A549 (cell line): Measurements from ENCODE around the gene RPP30. TPM values are rescaled to one million over a fixed set of nuclear protein-coding genes. Genes with fewer than 3 reads are reported as not detected.
A peak's percentile ranks its signal among the peaks of the same experiment; 100 is the strongest.

ENCODE experiments used
- ATAC-seq, 2 experiments: fragments of 200-7000 bp in 1 of 2; fragments of >200 bp in 1 of 2; cut with Nextera tagmentation in 1 of 2; cut with Tn5 transposase in 1 of 2; 3 replicates each; pipeline versions ENCODE4 v1.8.0 to v1.9.1; 2018 to 2020; ENCODE audit warnings: mild to moderate bottlenecking in 1 of 2, moderate library complexity in 1 of 2
- CTCF ChIA-PET: fragments of 300-600 bp; sonication (Branson Sonifier 250); formaldehyde crosslinking; extraction: SDS; loops from one replicate; lab custom pipeline; 2021; ENCODE audit warnings: antibody characterized with exemption, inconsistent platforms; lab: Yijun Ruan, JAX
- POLR2A ChIA-PET: fragments of 350-600 bp; formaldehyde crosslinking; extraction: SDS; loops from one replicate; lab custom pipeline; 2021; ENCODE audit warnings: antibody characterized with exemption, inconsistent platforms; lab: Yijun Ruan, JAX
- DNase-seq, 2 experiments: peaks; one replicate each; pipeline versions ENCODE4 v3.0.0 to v3.0.0-alpha.2; 2011 to 2016; ENCODE audit warnings: low read depth in 1 of 2, low spot score in 1 of 2
- FAIRE-seq: peaks from 2 replicates; lab custom pipeline; 2011; peaks lifted over from hg19 to GRCh38; lab: Jason Lieb, UNC
- H3K27ac ChIP-seq, 2 experiments: fragments of >200 bp; sonication (Bioruptor Twin); formaldehyde crosslinking; 3 replicates each; pipeline ENCODE4 v1.5.1; 2016 to 2017
- H3K4me1 ChIP-seq: fragments of >200 bp; sonication (Bioruptor Twin); formaldehyde crosslinking; 3 replicates; pipeline ENCODE4 v1.6.1; 2016
- H3K4me2 ChIP-seq: fragments of >200 bp; sonication (Bioruptor Twin); formaldehyde crosslinking; 3 replicates; pipeline ENCODE4 v1.6.1; 2016
- H3K4me3 ChIP-seq: fragments of >200 bp; sonication (Bioruptor Twin); formaldehyde crosslinking; 3 replicates; pipeline ENCODE4 v1.5.1; 2016
- H3K9me3 ChIP-seq: fragments of >200 bp; sonication (Bioruptor Twin); formaldehyde crosslinking; 3 replicates; pipeline ENCODE4 v1.6.1; 2016
- CBX2 ChIP-seq: fragments of 200-600 bp; sonication (generic); IDR thresholded peaks from 2 replicates; pipeline ENCODE4 v1.6.1; 2016; ENCODE audit warnings: low read depth, mild to moderate bottlenecking, borderline replicate concordance
- CBX8 ChIP-seq: fragments of 200-600 bp; sonication (generic); IDR thresholded peaks from 2 replicates; pipeline ENCODE4 v1.6.1; 2016
- CHD2 ChIP-seq: fragments of 150-350 bp; IDR thresholded peaks from 2 replicates; pipeline ENCODE4 v1.6.1; 2014; ENCODE audit warnings: low read length; ENCODE audit not compliant: partially characterized antibody
- HES2 ChIP-seq: fragments of >200 bp; sonication (Bioruptor Twin); formaldehyde crosslinking; IDR thresholded peaks from 2 replicates; pipeline ENCODE4 v1.6.1; 2016
- HMGXB4 ChIP-seq: fragments of 250-450 bp; sonication (Bioruptor Pico); IDR thresholded peaks from 2 replicates; pipeline ENCODE4 v1.5.0; 2021; ENCODE audit warnings: mild to moderate bottlenecking, moderate library complexity, borderline replicate concordance
- HOXA7 ChIP-seq: fragments of 250-450 bp; sonication (Bioruptor Pico); IDR thresholded peaks from 2 replicates; pipeline ENCODE4 v1.5.0; 2020; ENCODE audit warnings: mild to moderate bottlenecking, moderate library complexity
- KDM5A ChIP-seq: fragments of 200-600 bp; sonication (generic); IDR thresholded peaks from 2 replicates; pipeline ENCODE4 v1.6.1; 2016; ENCODE audit warnings: antibody characterized with exemption, mild to moderate bottlenecking
- MAX ChIP-seq: IDR thresholded peaks from 2 replicates; pipeline ENCODE4 v1.6.1; 2012
- MAZ ChIP-seq: fragments of 150-350 bp; IDR thresholded peaks from 2 replicates; pipeline ENCODE4 v1.6.1; 2014; ENCODE audit warnings: antibody characterized with exemption, low read depth, low read length, borderline replicate concordance
- MYC ChIP-seq: IDR thresholded peaks from 2 replicates; pipeline ENCODE4 v1.6.1; 2012; ENCODE audit warnings: mild to moderate bottlenecking, inconsistent platforms, low read length, improper control_type of control experiment, borderline replicate concordance
- NPAS2 ChIP-seq: fragments of 250-450 bp; sonication (Bioruptor Pico); IDR thresholded peaks from 2 replicates; pipeline ENCODE4 v1.8.0; 2022; ENCODE audit warnings: mild to moderate bottlenecking, moderate library complexity, borderline replicate concordance
- PHF8 ChIP-seq: fragments of 200-600 bp; sonication (generic); IDR thresholded peaks from 2 replicates; pipeline ENCODE4 v1.6.1; 2016; ENCODE audit warnings: low read depth, mild to moderate bottlenecking, antibody characterized with exemption, moderate library complexity, borderline replicate concordance
- REST ChIP-seq: fragments of 200-600 bp; sonication (generic); IDR thresholded peaks from 2 replicates; pipeline ENCODE4 v1.6.1; 2016; ENCODE audit warnings: antibody characterized with exemption, mild to moderate bottlenecking, moderate library complexity
- SMC3 ChIP-seq: fragments of >200 bp; sonication (Bioruptor Twin); formaldehyde crosslinking; IDR thresholded peaks from 3 replicates; pipeline ENCODE4 v1.6.1; 2018; ENCODE audit warnings: inconsistent platforms
- TFCP2L1 ChIP-seq: fragments of 250-450 bp; sonication (Bioruptor Pico); IDR thresholded peaks from 2 replicates; pipeline ENCODE4 v1.5.0; 2021; ENCODE audit warnings: mild to moderate bottlenecking
- USF2 ChIP-seq: fragments of 450-650 bp; IDR thresholded peaks from 2 replicates; pipeline ENCODE4 v1.6.1; 2014; ENCODE audit warnings: antibody characterized with exemption
- ZNF302 ChIP-seq: fragments of 250-450 bp; sonication (Bioruptor Pico); IDR thresholded peaks from 2 replicates; pipeline ENCODE4 v1.9.0; 2021; ENCODE audit warnings: inconsistent platforms, mild to moderate bottlenecking, moderate library complexity
- ZSCAN20 ChIP-seq: fragments of 250-450 bp; sonication (Bioruptor Pico); IDR thresholded peaks from 2 replicates; pipeline ENCODE4 v1.8.0; 2022; ENCODE audit warnings: mild to moderate bottlenecking, moderate library complexity
- WGBS: methylation state at CpG from one replicate; pipeline ENCODE4 v1.1.6; 2017; ENCODE audit errors: missing lambda C conversion rate; 5-methylcytosine and 5-hydroxymethylcytosine counted together
- polyA plus RNA-seq, 4 experiments: library from polyadenylated mRNA; depleted of rRNA in 3 of 4; stranded (reverse); fragments of >200 nt; fragmentation: RNase III in 1 of 4; extraction: RNeasy Plus Mini Kit Qiagen cat#74134 plus additional on column Dnase treatment in 1 of 4; gene quantifications; 2 replicates in 3 of 4; 3 replicates in 1 of 4; pipeline ENCODE4 v1.2.3, GENCODE V29; 2011 to 2017

The RPP30 gene
- polyA plus RNA-seq, 2 of the 4 experiments (the other 2 are of a cell fraction), result 54.3 to 70.9 TPM

GRCh38 chr10:90925079-90926029 is 53.6 kb downstream of the RPP30 start (continued):
- TF ChIP-seq HES2, result no peak

GRCh38 chr10:90927293-90927692 is 55.5 kb downstream of the RPP30 start:
- Histone ChIP-seq H3K4me2 (no peak overlapping the region), H3K27ac (peak overlapping the region in 1 of 2 experiments; percentile 30; a peak in 2 of 6 replicates), H3K4me3 (no peak overlapping the region), H3K4me1 (peaks cover 40% of the 10 kb centered on the region), H3K9me3 (no peaks in the 10 kb centered on the region; the same call in 2 of the 3 replicates)
- ChIA-PET CTCF (no interaction called here), POLR2A (no interaction called here)
- TF ChIP-seq CHD2 (no peak), SMC3 (no peak), TFCP2L1 (CRISPR knock-in tag) (no peak), ZNF302 (CRISPR knock-in tag) (no peak), REST (no peak), ZSCAN20 (no peak), PHF8 (no peak), MYC (no peak), CBX8 (no peak), MAX (no peak), USF2 (no peak), HMGXB4 (CRISPR knock-in tag) (no peak), KDM5A (no peak), NPAS2 (CRISPR knock-in tag) (no peak), HOXA7 (CRISPR knock-in tag) (no peak), CBX2 (no peak), MAZ (no peak)
- DNase-seq, result no peak
- WGBS, result 95% methylated on average over 2 of the region's 2 CpGs
- no peak for FAIRE-seq
- ATAC-seq, result no peak
